HCT116 (cell line): Measurements from ENCODE around the gene WWOX. TPM values are rescaled to one million over a fixed set of nuclear protein-coding genes. Genes with fewer than 3 reads are reported as not detected.

ENCODE experiments used
- ATAC-seq: fragments of 200-7000 bp; cut with Tn5 transposase; 2 replicates; pipeline ENCODE4 v1.9.1; 2020; ENCODE audit warnings: mild to moderate bottlenecking, moderate library complexity
- BruUV-seq: library from RNA; stranded (reverse); fragments of 400-500 nt; replicated peaks from 2 replicates; lab custom pipeline; 2021; lab: Mats Ljungman, UMichigan
- CTCF ChIA-PET: fragments of 300-600 bp; sonication (Branson Sonifier 250); formaldehyde crosslinking; loops from one replicate; lab custom pipeline; 2021; ENCODE audit warnings: antibody characterized with exemption; lab: Charles Lee
- POLR2A ChIA-PET: fragments of 300-600, 350-600 bp; sonication (Branson Sonifier 250); formaldehyde crosslinking; loops from one replicate; lab custom pipeline; 2021; ENCODE audit warnings: antibody characterized with exemption; lab: Charles Lee
- RAD21 ChIA-PET, 2 experiments: fragments of 300-600 bp; sonication (Branson Sonifier 250); formaldehyde crosslinking; loops; one replicate each; lab custom pipeline; 2023; ENCODE audit warnings: low total read pairs in 2 of 2; ENCODE audit not compliant: uncharacterized antibody in 2 of 2, unreplicated experiment in 2 of 2, low non-redundant PET in 1 of 2; lab: Charles Lee
- DNase-seq: peaks from one replicate; pipeline ENCODE4 v3.0.0-alpha.2; 2010; ENCODE audit warnings: low read depth, low spot score
- H2AFZ ChIP-seq: fragments of 200-600 bp; shearing (Covaris generic), sonication (generic); 2 replicates; pipeline ENCODE4 v1.6.1; 2017; ENCODE audit warnings: low read depth, mixed run types, mixed read lengths, antibody characterized with exemption, low read length; ENCODE audit not compliant: poor library complexity, severe bottlenecking
- H3K27ac ChIP-seq: 2 replicates; pipeline ENCODE4 v1.5.1; 2012; ENCODE audit warnings: low read depth, low read length
- H3K27me3 ChIP-seq: fragments of 200-600 bp; sonication (generic); 2 replicates; pipeline ENCODE4 v1.6.1; 2016; ENCODE audit warnings: mixed run types, low read length, mixed read lengths; ENCODE audit not compliant: insufficient read depth
- H3K36me3 ChIP-seq, 2 experiments: fragments of 200-500 bp in 1 of 2; fragments of 200-600 bp in 1 of 2; sonication (Bioruptor generic) in 1 of 2; sonication (generic) in 1 of 2; 2 replicates each; pipeline versions ENCODE4 v1.5.1 to v1.6.1; 2014 to 2016; ENCODE audit warnings: low read length in 2 of 2, inconsistent platforms in 1 of 2, mixed read lengths in 1 of 2, mixed run types in 1 of 2; ENCODE audit not compliant: insufficient read depth in 2 of 2, control insufficient read depth in 1 of 2
- H3K4me1 ChIP-seq, 2 experiments: fragments of 200-600 bp in 1 of 2; sonication (generic) in 1 of 2; 2 replicates each; pipeline versions ENCODE4 v1.5.1 to v1.6.1; 2012 to 2017; ENCODE audit warnings: low read length in 2 of 2, inconsistent platforms in 1 of 2, mild to moderate bottlenecking in 1 of 2, mixed read lengths in 1 of 2, mixed run types in 1 of 2, moderate library complexity in 1 of 2; ENCODE audit not compliant: insufficient read depth in 2 of 2, control insufficient read depth in 1 of 2
- H3K4me2 ChIP-seq: fragments of 200-600 bp; sonication (generic); 2 replicates; pipeline ENCODE4 v1.6.1; 2017; ENCODE audit warnings: mixed run types, low read length, mixed read lengths
- H3K4me3 ChIP-seq, 2 experiments: fragments of 200-600 bp in 1 of 2; sonication (generic) in 1 of 2; replicated peaks in 1 of 2; 2 replicates each; pipeline ENCODE4 v1.5.1; 2011 to 2016; ENCODE audit warnings: low read length in 2 of 2, control low read depth in 1 of 2, low read depth in 1 of 2, mild to moderate bottlenecking in 1 of 2, mixed read lengths in 1 of 2, mixed run types in 1 of 2
- H3K79me2 ChIP-seq: fragments of 200-600 bp; sonication (generic); 2 replicates; pipeline ENCODE4 v1.6.1; 2017; ENCODE audit warnings: mild to moderate bottlenecking, mixed run types, low read length, moderate library complexity, mixed read lengths; ENCODE audit not compliant: insufficient read depth
- H3K9ac ChIP-seq: fragments of 200-600 bp; sonication (generic); 2 replicates; pipeline ENCODE4 v1.6.1; 2016; ENCODE audit warnings: low read length, mixed read lengths
- H3K9me2 ChIP-seq: fragments of 200-600 bp; sonication (generic), shearing (Covaris generic); 2 replicates; pipeline ENCODE4 v1.6.1; 2017; ENCODE audit warnings: mixed run types, mild to moderate bottlenecking, moderate library complexity; ENCODE audit not compliant: insufficient read depth
- H3K9me3 ChIP-seq, 2 experiments: fragments of 200-500 bp in 1 of 2; fragments of 200-600 bp in 1 of 2; sonication (Bioruptor generic) in 1 of 2; sonication (generic) in 1 of 2; 2 replicates each; pipeline ENCODE4 v1.6.1; 2014 to 2017; ENCODE audit warnings: low read length in 2 of 2, mixed read lengths in 2 of 2, inconsistent platforms in 1 of 2, low read depth in 1 of 2, mild to moderate bottlenecking in 1 of 2, mixed run types in 1 of 2, moderate library complexity in 1 of 2; ENCODE audit not compliant: control insufficient read depth in 1 of 2, insufficient read depth in 1 of 2
- H4K20me1 ChIP-seq: fragments of 200-600 bp; sonication (generic), shearing (Covaris generic); 2 replicates; pipeline ENCODE4 v1.6.1; 2017; ENCODE audit warnings: mixed run types, mild to moderate bottlenecking, moderate library complexity; ENCODE audit not compliant: insufficient read depth
- CTCF ChIP-seq, 3 experiments: fragments of 200-600 bp in 1 of 3; sonication (generic) in 1 of 3; IDR thresholded peaks in 2 of 3; conservative IDR thresholded peaks in 1 of 3; 2 replicates each; pipeline ENCODE4 v1.5.1; 2012 to 2017; ENCODE audit warnings: low read depth in 2 of 3, low read length in 2 of 3, antibody characterized with exemption in 1 of 3, borderline replicate concordance in 1 of 3, control low read depth in 1 of 3, mild to moderate bottlenecking in 1 of 3, mixed read lengths in 1 of 3, mixed run types in 1 of 3, moderate library complexity in 1 of 3; ENCODE audit not compliant: insufficient read depth in 1 of 3
- ELF1 ChIP-seq: IDR thresholded peaks from 2 replicates; pipeline ENCODE4 v1.6.1; 2012; ENCODE audit warnings: low read depth, borderline replicate concordance
- EZH2 ChIP-seq: fragments of 200-600 bp; sonication (generic); IDR thresholded peaks from 2 replicates; pipeline ENCODE4 v1.6.1; 2017; ENCODE audit warnings: antibody characterized with exemption, mixed run types
- EZH2phosphoT487 ChIP-seq: fragments of 200-600 bp; IDR thresholded peaks from 2 replicates; pipeline ENCODE4 v1.6.1; 2018; ENCODE audit warnings: antibody characterized with exemption, borderline replicate concordance
- MAX ChIP-seq: IDR thresholded peaks from 2 replicates; pipeline ENCODE4 v1.6.1; 2012
- POLR2AphosphoS5 ChIP-seq: IDR thresholded peaks from 2 replicates; pipeline ENCODE4 v1.6.1; 2011; ENCODE audit warnings: mild to moderate bottlenecking, low read depth, low read length, moderate library complexity
- SIN3A ChIP-seq: IDR thresholded peaks from 2 replicates; pipeline ENCODE4 v1.6.1; 2012; ENCODE audit warnings: low read depth
- SP1 ChIP-seq: IDR thresholded peaks from 2 replicates; pipeline ENCODE4 v1.6.1; 2012; ENCODE audit warnings: low read depth
- SRF ChIP-seq: IDR thresholded peaks from 2 replicates; pipeline ENCODE4 v1.6.1; 2012; ENCODE audit warnings: low read depth
- ZNF274 ChIP-seq: fragments of 200-500 bp; sonication (Bioruptor generic); IDR thresholded peaks from 2 replicates; pipeline ENCODE4 v1.6.1; 2014; ENCODE audit warnings: mild to moderate bottlenecking, low read depth, low read length, inconsistent platforms
- intact Hi-C: fragments of 100-400 bp; cut with micrococcal nuclease; formaldehyde crosslinking; loops from 2 replicates; pipeline ENCODE4 v1.10.0; 2022
- total RNA-seq: library from RNA; stranded (reverse); gene quantifications from one replicate; pipeline ENCODE4 v1.2.1, GENCODE V29; 2021; ENCODE audit not compliant: unreplicated experiment
- TF ChIP-seq, protein P1 (sequence below): IDR thresholded peaks from 2 replicates; pipeline ENCODE4 v1.6.1; 2012; ENCODE audit warnings: low read depth
- TF ChIP-seq, protein P2 (sequence below): IDR thresholded peaks from 2 replicates; pipeline ENCODE4 v1.6.1; 2011; ENCODE audit warnings: mild to moderate bottlenecking, low read length, moderate library complexity; ENCODE audit not compliant: insufficient replicate concordance; ENCODE audit errors: extremely low read depth

WWOX gene
- total RNA-seq, 1 experiment from 2014 or later = 13.7 TPM

DNA sequence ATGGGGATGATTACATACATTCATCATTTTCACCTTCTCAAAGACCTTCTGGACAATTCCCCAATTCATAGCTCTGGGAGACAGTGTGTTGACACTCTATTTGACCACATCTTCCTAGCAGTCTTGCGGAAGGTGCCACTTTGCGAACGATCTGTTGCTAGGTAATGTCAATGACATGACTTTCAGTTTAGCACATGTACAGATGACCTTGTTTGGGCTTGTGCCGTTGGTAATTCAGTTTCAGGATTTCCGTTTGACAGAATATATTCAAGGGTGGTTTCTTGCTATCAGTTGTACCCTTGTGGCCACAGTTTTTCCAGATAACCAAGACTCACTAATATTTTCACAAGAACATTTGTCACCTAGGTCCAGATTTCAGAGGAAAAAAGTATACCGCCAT, 478.2 kb downstream of the WWOX start:
- no peak overlapping the region for H2AFZ ChIP-seq
- H3K27me3 ChIP-seq = no peaks in the 10 kb centered on the region
- POLR2A ChIA-PET = no interaction called here
- no peaks in the 10 kb centered on the region for H3K36me3 ChIP-seq
- no peaks in the 10 kb centered on the region for H4K20me1 ChIP-seq
- DNase-seq (no peak), ATAC-seq (no peak)
- H3K9me3 ChIP-seq = no peaks in the 10 kb centered on the region
- TF ChIP-seq MAX = no peak
- TF ChIP-seq EZH2 = no peak
- TF ChIP-seq ZNF274 = no peak
- TF ChIP-seq SP1 = no peak
- TF ChIP-seq EZH2phosphoT487 = no peak
- TF ChIP-seq CTCF (IDR thresholded peaks at IDR 0.05 in 2 of 3, conservative IDR thresholded peaks at IDR 0.05 in 1 of 3; ENCODE audit: borderline replicate concordance in 1 of 3, insufficient read depth in 1 of 3, low read depth in 2 of 3, low read length in 2 of 3) = no peak
- TF ChIP-seq SIN3A = no peak
- no peak for TF ChIP-seq POLR2AphosphoS5
- TF ChIP-seq ELF1 = no peak
- TF ChIP-seq, protein P1, sequence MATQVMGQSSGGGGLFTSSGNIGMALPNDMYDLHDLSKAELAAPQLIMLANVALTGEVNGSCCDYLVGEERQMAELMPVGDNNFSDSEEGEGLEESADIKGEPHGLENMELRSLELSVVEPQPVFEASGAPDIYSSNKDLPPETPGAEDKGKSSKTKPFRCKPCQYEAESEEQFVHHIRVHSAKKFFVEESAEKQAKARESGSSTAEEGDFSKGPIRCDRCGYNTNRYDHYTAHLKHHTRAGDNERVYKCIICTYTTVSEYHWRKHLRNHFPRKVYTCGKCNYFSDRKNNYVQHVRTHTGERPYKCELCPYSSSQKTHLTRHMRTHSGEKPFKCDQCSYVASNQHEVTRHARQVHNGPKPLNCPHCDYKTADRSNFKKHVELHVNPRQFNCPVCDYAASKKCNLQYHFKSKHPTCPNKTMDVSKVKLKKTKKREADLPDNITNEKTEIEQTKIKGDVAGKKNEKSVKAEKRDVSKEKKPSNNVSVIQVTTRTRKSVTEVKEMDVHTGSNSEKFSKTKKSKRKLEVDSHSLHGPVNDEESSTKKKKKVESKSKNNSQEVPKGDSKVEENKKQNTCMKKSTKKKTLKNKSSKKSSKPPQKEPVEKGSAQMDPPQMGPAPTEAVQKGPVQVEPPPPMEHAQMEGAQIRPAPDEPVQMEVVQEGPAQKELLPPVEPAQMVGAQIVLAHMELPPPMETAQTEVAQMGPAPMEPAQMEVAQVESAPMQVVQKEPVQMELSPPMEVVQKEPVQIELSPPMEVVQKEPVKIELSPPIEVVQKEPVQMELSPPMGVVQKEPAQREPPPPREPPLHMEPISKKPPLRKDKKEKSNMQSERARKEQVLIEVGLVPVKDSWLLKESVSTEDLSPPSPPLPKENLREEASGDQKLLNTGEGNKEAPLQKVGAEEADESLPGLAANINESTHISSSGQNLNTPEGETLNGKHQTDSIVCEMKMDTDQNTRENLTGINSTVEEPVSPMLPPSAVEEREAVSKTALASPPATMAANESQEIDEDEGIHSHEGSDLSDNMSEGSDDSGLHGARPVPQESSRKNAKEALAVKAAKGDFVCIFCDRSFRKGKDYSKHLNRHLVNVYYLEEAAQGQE = no peak
- no peak for TF ChIP-seq SRF
- TF ChIP-seq, protein P2, sequence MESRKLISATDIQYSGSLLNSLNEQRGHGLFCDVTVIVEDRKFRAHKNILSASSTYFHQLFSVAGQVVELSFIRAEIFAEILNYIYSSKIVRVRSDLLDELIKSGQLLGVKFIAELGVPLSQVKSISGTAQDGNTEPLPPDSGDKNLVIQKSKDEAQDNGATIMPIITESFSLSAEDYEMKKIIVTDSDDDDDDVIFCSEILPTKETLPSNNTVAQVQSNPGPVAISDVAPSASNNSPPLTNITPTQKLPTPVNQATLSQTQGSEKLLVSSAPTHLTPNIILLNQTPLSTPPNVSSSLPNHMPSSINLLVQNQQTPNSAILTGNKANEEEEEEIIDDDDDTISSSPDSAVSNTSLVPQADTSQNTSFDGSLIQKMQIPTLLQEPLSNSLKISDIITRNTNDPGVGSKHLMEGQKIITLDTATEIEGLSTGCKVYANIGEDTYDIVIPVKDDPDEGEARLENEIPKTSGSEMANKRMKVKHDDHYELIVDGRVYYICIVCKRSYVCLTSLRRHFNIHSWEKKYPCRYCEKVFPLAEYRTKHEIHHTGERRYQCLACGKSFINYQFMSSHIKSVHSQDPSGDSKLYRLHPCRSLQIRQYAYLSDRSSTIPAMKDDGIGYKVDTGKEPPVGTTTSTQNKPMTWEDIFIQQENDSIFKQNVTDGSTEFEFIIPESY = no peak
- RAD21 ChIA-PET = no interaction called here
- no peak overlapping the region for H3K4me2 ChIP-seq
- intact Hi-C loops = no loop called here
- CTCF ChIA-PET = no interaction called here
- H3K79me2 ChIP-seq = no peaks in the 10 kb centered on the region
- H3K9ac ChIP-seq = no peak overlapping the region
- BruUV-seq = no TSS peak
- no peak overlapping the region for H3K27ac ChIP-seq
- H3K4me1 ChIP-seq = no peaks in the 10 kb centered on the region
- H3K4me3 ChIP-seq = no peak overlapping the region
- H3K9me2 ChIP-seq = no peaks in the 10 kb centered on the region
